Naive thymus-derived CD4-positive, alpha-beta T cell (primary cell): ENCODE measurements around the gene NRXN3. TPM values are rescaled to one million over a fixed set of nuclear protein-coding genes. Genes with fewer than 3 reads are reported as not detected.
"Not testable (repeated sequence)": the region's sequence is repeated elsewhere in the genome, so short reads cannot be mapped to it uniquely, and the experiment has no call there.

Experiments
- ATAC-seq: fragments of 150-1000 bp; cut with Tn5 transposase; 2 replicates; pipeline ENCODE4 v1.10.0; 2021; ENCODE audit warnings: mild to moderate bottlenecking, moderate library complexity
- CTCF ChIA-PET: fragments of 350-600 bp; sonication (Branson Sonifier 250); formaldehyde crosslinking; loops from one replicate; lab custom pipeline; 2021; ENCODE audit warnings: antibody characterized with exemption; lab: Charles Lee
- POLR2A ChIA-PET: fragments of 350-600 bp; sonication (Branson Sonifier 250); formaldehyde crosslinking; loops from one replicate; lab custom pipeline; 2021; ENCODE audit warnings: antibody characterized with exemption, inconsistent platforms; lab: Charles Lee
- DNase-seq, 9 donors: peaks; one replicate each; pipeline versions ENCODE4 v3.0.0 to v3.0.0-alpha.2; 2020 to 2022; ENCODE audit warnings: mixed read lengths in 1 of 9
- H3K27ac ChIP-seq: one replicate; pipeline ENCODE4 v1.7.0; 2013; ENCODE audit warnings: mild to moderate bottlenecking, low read depth, low read length, moderate library complexity
- H3K27me3 ChIP-seq, 2 donors: one replicate each; pipeline ENCODE4 v1.7.0; 2013; ENCODE audit warnings: low read length in 2 of 2, mild to moderate bottlenecking in 2 of 2, moderate library complexity in 2 of 2; ENCODE audit not compliant: control insufficient read depth in 2 of 2, insufficient read depth in 2 of 2
- H3K36me3 ChIP-seq, 3 experiments: 1 replicate in 2 of 3; 2 replicates in 1 of 3; pipeline ENCODE4 v1.7.0; 2013; ENCODE audit warnings: low read length in 3 of 3, mild to moderate bottlenecking in 3 of 3, moderate library complexity in 1 of 3; ENCODE audit not compliant: insufficient read depth in 3 of 3, control insufficient read depth in 2 of 3
- H3K4me1 ChIP-seq, 2 donors: one replicate each; pipeline ENCODE4 v1.7.0; 2013; ENCODE audit warnings: low read length in 2 of 2, mild to moderate bottlenecking in 2 of 2, moderate library complexity in 1 of 2; ENCODE audit not compliant: control insufficient read depth in 2 of 2, insufficient read depth in 2 of 2
- H3K4me3 ChIP-seq: 2 replicates; pipeline ENCODE4 v1.7.0; 2013; ENCODE audit warnings: mild to moderate bottlenecking, low read length
- H3K9me3 ChIP-seq, 3 experiments: 1 replicate in 2 of 3; 2 replicates in 1 of 3; pipeline ENCODE4 v1.7.0; 2013; ENCODE audit warnings: low read length in 3 of 3; ENCODE audit not compliant: control insufficient read depth in 2 of 3
- H3K27ac Mint-ChIP-seq, 9 donors: one replicate each; pipeline ENCODE4 v1.8.0; 2020 to 2022; ENCODE audit warnings: mixed read lengths in 9 of 9, mild to moderate bottlenecking in 8 of 9, moderate library complexity in 5 of 9, inconsistent platforms in 2 of 9
- H3K27me3 Mint-ChIP-seq, 5 donors: one replicate each; pipeline ENCODE4 v1.8.0; 2021 to 2022; ENCODE audit warnings: mixed read lengths in 5 of 5, mild to moderate bottlenecking in 1 of 5
- H3K36me3 Mint-ChIP-seq, 5 donors: one replicate each; pipeline ENCODE4 v1.8.0; 2020 to 2022; ENCODE audit warnings: mixed read lengths in 5 of 5, mild to moderate bottlenecking in 3 of 5, inconsistent platforms in 1 of 5
- H3K4me1 Mint-ChIP-seq, 7 donors: one replicate each; pipeline ENCODE4 v1.8.0; 2020 to 2022; ENCODE audit warnings: mixed read lengths in 7 of 7, mild to moderate bottlenecking in 3 of 7, inconsistent platforms in 1 of 7
- H3K4me3 Mint-ChIP-seq, 10 donors: one replicate each; pipeline ENCODE4 v1.8.0; 2020 to 2022; ENCODE audit warnings: mild to moderate bottlenecking in 10 of 10, mixed read lengths in 10 of 10, moderate library complexity in 6 of 10, inconsistent platforms in 2 of 10
- H3K9me3 Mint-ChIP-seq, 11 donors: one replicate each; pipeline ENCODE4 v1.8.0; 2020 to 2022; ENCODE audit warnings: mixed read lengths in 11 of 11, mild to moderate bottlenecking in 4 of 11, inconsistent platforms in 1 of 11, moderate library complexity in 1 of 11
- intact Hi-C, 2 donors: fragments of 100-400 bp; cut with micrococcal nuclease; formaldehyde crosslinking; loops; one replicate each; pipeline ENCODE4 v1.15.1; 2023
- polyA plus RNA-seq, 2 donors: library from polyadenylated mRNA; unstranded; fragments of 300-500 nt; fragmentation: Illumina TruSeq; gene quantifications; one replicate each; pipeline ENCODE4 v1.2.3, GENCODE V29; 2021
- total RNA-seq, 6 experiments: library from RNA in 5 of 6; stranded (reverse) in 5 of 6; gene quantifications; 1 replicate in 5 of 6; 2 replicates in 1 of 6; pipeline ENCODE4 v1.2.3 and lab custom pipeline; 2021 to 2026

NRXN3 gene
- total and polyA plus RNA-seq, 7 experiments from 2014 or later: not detected

GRCh38 chr14:79096811-79097210 is 926.6 kb downstream of the NRXN3 start:
- Histone ChIP-seq H3K27ac (no peak overlapping the region), H3K27me3 (no peaks in the 10 kb centered on the region), H3K36me3 (no peaks in the 10 kb centered on the region), H3K4me3 (no peak overlapping the region), H3K4me1 (no peaks in the 10 kb centered on the region), H3K9me3 (no peaks in the 10 kb centered on the region)
- peaks cover 0 to 1% (median 0%) of the 10 kb centered on the region in 7 donors for H3K4me1 Mint-ChIP-seq
- no peak overlapping the region for H3K4me3 Mint-ChIP-seq
- H3K27me3 Mint-ChIP-seq: no peaks in the 10 kb centered on the region
- intact Hi-C loops: no loop called here
- POLR2A ChIA-PET: no interaction called here
- ATAC-seq: no peak
- DNase-seq: no peak
- no peaks in the 10 kb centered on the region for H3K36me3 Mint-ChIP-seq
- no peak overlapping the region for H3K27ac Mint-ChIP-seq
- CTCF ChIA-PET: no interaction called here
- H3K9me3 Mint-ChIP-seq: peaks cover 0 to 11% (median 5%) of the 10 kb centered on the region in 11 donors

- Histone ChIP-seq H3K9me3 (no peaks in the 10 kb centered on the region), H3K4me3 (no peak overlapping the region), H3K27me3 (no peaks in the 10 kb centered on the region), H3K4me1 (no peaks in the 10 kb centered on the region), H3K36me3 (no peaks in the 10 kb centered on the region), H3K27ac (no peak overlapping the region)
- DNase-seq: no peak
- Mint-ChIP-seq H3K27ac (no peak overlapping the region), H3K36me3 (no peaks in the 10 kb centered on the region), H3K4me3 (no peak overlapping the region), H3K27me3 (no peaks in the 10 kb centered on the region), H3K4me1 (peaks cover 0 to 1% (median 0%) of the 10 kb centered on the region in 7 donors), H3K9me3 (peaks cover 0 to 11% (median 5%) of the 10 kb centered on the region in 11 donors)
- CTCF ChIA-PET: no interaction called here
- ATAC-seq: no peak
- intact Hi-C loops: no loop called here
- POLR2A ChIA-PET: no interaction called here
Measured at GRCh38 chr14:79098324-79098723, 928.2 kb downstream of the NRXN3 start.

- H3K27me3 Mint-ChIP-seq: no peaks in the 10 kb centered on the region
- ChIA-PET CTCF (no interaction called here), POLR2A (no interaction called here)
- H3K4me1 Mint-ChIP-seq: peaks cover 0 to 1% (median 0%) of the 10 kb centered on the region in 7 donors
- no peak for ATAC-seq
- H3K9me3 Mint-ChIP-seq: peaks cover 0 to 10% (median 5%) of the 10 kb centered on the region in 11 donors
- H3K4me1 ChIP-seq: no peaks in the 10 kb centered on the region
- no peak overlapping the region for H3K4me3 Mint-ChIP-seq
- no peaks in the 10 kb centered on the region for H3K36me3 ChIP-seq
- no peak for DNase-seq
- H3K9me3 ChIP-seq: no peaks in the 10 kb centered on the region
- H3K4me3 ChIP-seq: no peak overlapping the region
- intact Hi-C loops: no loop called here
- no peaks in the 10 kb centered on the region for H3K36me3 Mint-ChIP-seq
- no peaks in the 10 kb centered on the region for H3K27me3 ChIP-seq
- no peak overlapping the region for H3K27ac Mint-ChIP-seq
- no peak overlapping the region for H3K27ac ChIP-seq
Measured at GRCh38 chr14:79100578-79100977, 930.4 kb downstream of the NRXN3 start.

GRCh38 chr14:79101388-79101787 is 931.2 kb downstream of the NRXN3 start:
- H3K9me3 ChIP-seq: no peaks in the 10 kb centered on the region
- no peaks in the 10 kb centered on the region for H3K36me3 Mint-ChIP-seq
- peaks cover 0 to 1% (median 0%) of the 10 kb centered on the region in 7 donors for H3K4me1 Mint-ChIP-seq
- H3K27ac Mint-ChIP-seq: no peak overlapping the region
- H3K27ac ChIP-seq: no peak overlapping the region
- H3K9me3 Mint-ChIP-seq: peaks cover 0 to 10% (median 5%) of the 10 kb centered on the region in 11 donors
- no peaks in the 10 kb centered on the region for H3K27me3 ChIP-seq
- no peaks in the 10 kb centered on the region for H3K27me3 Mint-ChIP-seq
- ATAC-seq: no peak
- no peak overlapping the region for H3K4me3 Mint-ChIP-seq
- no peak for DNase-seq
- H3K36me3 ChIP-seq: no peaks in the 10 kb centered on the region
- POLR2A ChIA-PET: no interaction called here
- CTCF ChIA-PET: no interaction called here
- intact Hi-C loops: no loop called here
- H3K4me1 ChIP-seq: no peaks in the 10 kb centered on the region
- H3K4me3 ChIP-seq: no peak overlapping the region

- POLR2A ChIA-PET: no interaction called here
- H3K27me3 ChIP-seq: no peaks in the 10 kb centered on the region
- H3K27ac Mint-ChIP-seq: no peak overlapping the region
- no peak overlapping the region for H3K4me3 ChIP-seq
- CTCF ChIA-PET: no interaction called here
- intact Hi-C loops: no loop called here
- ATAC-seq (no peak), DNase-seq (no peak)
- H3K4me3 Mint-ChIP-seq: no peak overlapping the region
- no peaks in the 10 kb centered on the region for H3K4me1 Mint-ChIP-seq
- H3K27ac ChIP-seq: no peak overlapping the region
- no peaks in the 10 kb centered on the region for H3K9me3 ChIP-seq
- peaks cover 0 to 10% (median 5%) of the 10 kb centered on the region in 11 donors for H3K9me3 Mint-ChIP-seq
- no peaks in the 10 kb centered on the region for H3K36me3 Mint-ChIP-seq
- no peaks in the 10 kb centered on the region for H3K36me3 ChIP-seq
- H3K4me1 ChIP-seq: no peaks in the 10 kb centered on the region
- no peaks in the 10 kb centered on the region for H3K27me3 Mint-ChIP-seq
Measured at GRCh38 chr14:79103764-79104163, 933.6 kb downstream of the NRXN3 start.

GRCh38 chr14:79110564-79110963 is 940.4 kb downstream of the NRXN3 start:
- DNase-seq, H3K9me3 ChIP-seq, H3K36me3 Mint-ChIP-seq, H3K36me3 ChIP-seq, H3K4me3 Mint-ChIP-seq, ATAC-seq, H3K9me3 Mint-ChIP-seq, intact Hi-C loops, H3K27ac ChIP-seq, H3K27me3 Mint-ChIP-seq, H3K27ac Mint-ChIP-seq, H3K4me1 Mint-ChIP-seq, H3K4me3 ChIP-seq, H3K4me1 ChIP-seq, H3K27me3 ChIP-seq, POLR2A ChIA-PET, CTCF ChIA-PET: not testable (repeated sequence)

- no peak overlapping the region for H3K4me3 ChIP-seq
- no peak overlapping the region for H3K27ac ChIP-seq
- ChIA-PET POLR2A (no interaction called here), CTCF (interaction anchor here (0.6 kb wide), 1 partner anchor 22 kb away, joined by 5 read pairs; no protein-coding TSS in a partner anchor)
- intact Hi-C loops: no loop called here
- Mint-ChIP-seq H3K4me3 (no peak overlapping the region), H3K36me3 (no peaks in the 10 kb centered on the region), H3K27me3 (no peaks in the 10 kb centered on the region), H3K4me1 (peaks cover 0 to 1% (median 0%) of the 10 kb centered on the region in 7 donors), H3K27ac (no peak overlapping the region), H3K9me3 (peaks cover 0 to 15% (median 4%) of the 10 kb centered on the region in 11 donors)
- no peaks in the 10 kb centered on the region for H3K36me3 ChIP-seq
- DNase-seq (no peak), ATAC-seq (no peak)
- H3K27me3 ChIP-seq: no peaks in the 10 kb centered on the region
- H3K9me3 ChIP-seq: no peaks in the 10 kb centered on the region
- H3K4me1 ChIP-seq: no peaks in the 10 kb centered on the region
Measured at GRCh38 chr14:79111987-79112501, 941.9 kb downstream of the NRXN3 start.
